ENCODE measurements around the gene P2RY2. TPM values are rescaled to one million over a fixed set of nuclear protein-coding genes. Genes with fewer than 3 reads are reported as not detected.

Gene P2RY2
- total RNA-seq (2021), result 0.26 and 0.35 TPM in 2 replicates
- long read RNA-seq, partial matches to known transcripts, result 0 of 1 reads
- long read RNA-seq, other reads (novel, unspliced or antisense), result 0 of 1 reads

DNA sequence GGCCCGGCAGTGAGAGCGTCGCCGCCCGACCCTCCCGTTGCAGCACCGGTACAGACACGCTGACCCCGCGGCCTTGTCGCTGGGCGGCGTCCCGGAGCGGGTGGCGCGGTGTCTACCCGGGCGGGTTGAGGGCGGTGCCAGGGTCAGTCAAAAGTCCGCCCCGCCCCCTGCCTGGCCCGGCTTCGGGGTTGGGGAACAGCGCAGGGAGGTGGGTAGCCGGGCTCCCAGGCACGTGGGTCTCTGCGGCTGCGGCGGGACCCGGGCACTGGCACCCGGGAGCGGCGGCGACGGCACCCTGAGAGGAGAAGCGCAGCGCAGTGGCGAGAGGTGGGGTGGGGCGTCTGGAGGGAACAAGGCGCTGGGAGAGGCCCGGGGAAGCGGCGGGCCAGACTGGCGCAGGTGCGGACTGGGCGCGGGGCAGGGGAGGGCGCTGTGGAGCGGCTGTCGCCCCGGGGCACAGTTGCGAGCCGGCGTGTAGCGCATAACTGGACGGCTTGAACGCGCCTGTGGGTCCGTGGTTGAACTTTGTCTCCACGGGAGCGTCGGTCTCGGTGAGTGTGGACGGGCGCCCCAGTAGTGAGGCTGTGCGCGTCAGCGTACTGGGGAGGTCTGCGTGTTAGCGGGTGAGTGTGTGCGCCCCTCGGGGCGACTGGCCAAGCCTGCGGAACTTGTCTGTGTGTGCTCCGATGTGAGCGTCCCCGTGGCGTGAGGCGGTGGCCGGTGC lies at the start of gene P2RY2:
P2RY2 (plus strand) TSS at position 176 of the 724 bp plus-strand sequence. CDS start 15,879 bp downstream, outside the sequence.
- no CpG with 5 or more reads among the region's 81 CpGs for WGBS (ENCODE audit: extremely low coverage, insufficient read length, low lambda C conversion rate)
- H3K4me1 Mint-ChIP-seq, result peaks cover 12 to 19% of the 10 kb centered on the region in 2 experiments
- H4K91ac ChIP-seq (ENCODE audit: insufficient read length, low read depth, low read length), result no peak within 1 kb of the TSS
- H2BK12ac ChIP-seq (ENCODE audit: insufficient read length, low read depth, low read length), result no peak within 1 kb of the TSS
- no peak within 1 kb of the TSS for H4K5ac ChIP-seq (ENCODE audit: insufficient read length, low read depth, low read length)
- no peak within 1 kb of the TSS for H3K9ac ChIP-seq (ENCODE audit: extremely low read depth, insufficient read length, low read length)
- H2BK20ac ChIP-seq (ENCODE audit: low read depth, low read length, poor library complexity, severe bottlenecking), result no peak within 1 kb of the TSS
- H3K27me3 Mint-ChIP-seq (ENCODE audit: low read depth), result peaks cover 71% of the 10 kb centered on the region
- no peak within 1 kb of the TSS for H3K23ac ChIP-seq (ENCODE audit: insufficient read length, low read depth, low read length)
- H2AK5ac ChIP-seq (ENCODE audit: insufficient read length, low read length), result no peak within 1 kb of the TSS
- no peak within 1 kb of the TSS for H3K27ac Mint-ChIP-seq
- peaks cover 7% of the 10 kb centered on the region; the same call in 1 of the 2 replicates for H3K27me3 ChIP-seq (ENCODE audit: insufficient read depth, low read length)
- no peak within 1 kb of the TSS for H3K18ac ChIP-seq (ENCODE audit: insufficient read length, low read depth, low read length)
- H3T11ph ChIP-seq (ENCODE audit: low read length), result no peak within 1 kb of the TSS
- H2BK5ac ChIP-seq (ENCODE audit: insufficient read length, low read length), result no peak within 1 kb of the TSS
- no peak within 1 kb of the TSS for H2AFZ ChIP-seq (ENCODE audit: low read length)
- H3K79me2 ChIP-seq (ENCODE audit: insufficient read depth, low read length), result no peaks in the 10 kb centered on the region
- H3K14ac ChIP-seq (ENCODE audit: insufficient read depth, low read length), result no peak within 1 kb of the TSS
- no peak within 1 kb of the TSS for H4K8ac ChIP-seq (replicated peaks; ENCODE audit: insufficient read length, low read depth, low read length)
- peak within 1 kb of the TSS; percentile 68 to 88 for H3K4me3 Mint-ChIP-seq
- no peaks in the 10 kb centered on the region for H3K79me1 ChIP-seq (ENCODE audit: insufficient read depth, low read depth, low read length, poor library complexity, severe bottlenecking)
- no peak within 1 kb of the TSS for H2BK120ac ChIP-seq (ENCODE audit: low read depth, low read length, poor library complexity, severe bottlenecking)
- H4K20me1 ChIP-seq (ENCODE audit: control insufficient read depth, insufficient read depth, insufficient read length), result no peaks in the 10 kb centered on the region
- H3K9me3 Mint-ChIP-seq, result no peaks in the 10 kb centered on the region
- H3K56ac ChIP-seq (ENCODE audit: insufficient read length, low read depth, low read length), result no peak within 1 kb of the TSS
- H3K9me3 ChIP-seq (ENCODE audit: control insufficient read depth, low read depth, low read length), result no peaks in the 10 kb centered on the region
- no peaks in the 10 kb centered on the region for H3K4me1 ChIP-seq (ENCODE audit: insufficient read depth, low read length)
- H3K4ac ChIP-seq (ENCODE audit: low read depth, low read length), result no peak within 1 kb of the TSS
- peak; percentile 81 for DNase-seq
- TF ChIP-seq CTCF (conservative IDR thresholded peaks at IDR 0.05), result peak; percentile 77
- H3K36me3 Mint-ChIP-seq (ENCODE audit: insufficient read depth in 1 of 3, low read depth in 3 of 3), result no peaks in the 10 kb centered on the region
- peaks cover 4% of the 10 kb centered on the region for H3K23me2 ChIP-seq (ENCODE audit: insufficient read length, low read depth, low read length, poor library complexity, severe bottlenecking)
- no peak within 1 kb of the TSS for H3K27ac ChIP-seq (ENCODE audit: insufficient read length, low read depth, low read length)
- H2BK15ac ChIP-seq (ENCODE audit: low read depth, low read length), result no peak within 1 kb of the TSS
- H3K4me2 ChIP-seq (ENCODE audit: insufficient read depth, insufficient read length, low read length), result peak within 1 kb of the TSS; percentile 51
